Measurements from ENCODE around the gene MTNR1B. TPM values are rescaled to one million over a fixed set of nuclear protein-coding genes. Genes with fewer than 3 reads are reported as not detected.

The MTNR1B gene
- total and polyA plus RNA-seq, 10 of the 15 experiments (the other 5 are each of a cell fraction or from before 2014, with no cell fraction given), result not detected

DNA sequence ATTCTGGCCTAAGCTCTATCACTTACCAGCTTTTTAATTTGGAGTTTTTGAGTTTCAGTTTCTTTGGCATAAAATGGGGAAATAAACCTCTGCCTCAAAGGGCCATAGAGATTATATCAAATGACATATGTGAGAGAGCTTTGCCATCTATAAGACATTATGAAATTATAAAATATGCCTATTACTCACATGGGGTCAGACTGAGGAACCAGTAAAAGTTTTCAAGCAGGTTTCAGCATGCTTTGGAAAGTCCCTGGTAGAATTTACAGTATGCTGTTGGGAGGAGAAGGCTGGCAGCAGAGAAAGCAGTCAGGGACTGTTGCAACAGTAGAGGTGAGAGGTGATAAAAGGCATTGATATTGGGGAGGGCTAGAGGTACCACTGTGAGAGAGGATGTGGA, 13.6 kb upstream of the MTNR1B start:
- ChIA-PET POLR2A (no interaction called here), RAD21 (ENCODE audit: unreplicated experiment) (no interaction called here), SMC1A (ENCODE audit: uncharacterized antibody, unreplicated experiment) (interaction anchor here (0.7 to 2.2 kb wide), 2 partner anchors 14 to 72 kb away, joined by 3 to 6 read pairs; no protein-coding TSS in a partner anchor), CTCF (interaction anchor here (1.5 kb wide), 1 partner anchor 13 kb away, joined by 4 read pairs; no protein-coding TSS in a partner anchor)
- no peak overlapping the region for H2AFZ ChIP-seq (ENCODE audit: control insufficient read depth, low read depth, low read length)
- ATAC-seq (peak; percentile 92), FAIRE-seq (no peak), DNase-seq (ENCODE audit: low read depth, low spot score) (no peak)
- BruUV-seq (replicated peaks), result no TSS peak
- intact Hi-C loops (cut with micrococcal nuclease; ENCODE audit: unreplicated experiment) (no loop called here), in situ Hi-C loops (cut with MboI) (no loop called here)
- H3K9me3 ChIP-seq (replicated peaks; ENCODE audit: control insufficient read depth, insufficient read depth, low read length), result no peaks in the 10 kb centered on the region
- H3K79me2 ChIP-seq (ENCODE audit: control insufficient read depth, insufficient read depth, low read length), result no peaks in the 10 kb centered on the region
- H3K36me3 ChIP-seq (ENCODE audit: control insufficient read depth in 2 of 2, insufficient read depth in 2 of 2, low read length in 1 of 2), result no peaks in the 10 kb centered on the region
- H4K20me1 ChIP-seq (ENCODE audit: control insufficient read depth, insufficient read depth), result no peaks in the 10 kb centered on the region
- H3K4me2 ChIP-seq (ENCODE audit: control insufficient read depth, insufficient read depth), result peak overlapping the region; percentile 33; the same call in 1 of the 2 replicates
- TF ChIP-seq SPI1 (IDR thresholded peaks at IDR 0.05; ENCODE audit: borderline replicate concordance, insufficient read depth, low read depth, low read length) (no peak), FOXM1 (IDR thresholded peaks at IDR 0.05; ENCODE audit: low read depth, low read length) (no peak), SRF (IDR thresholded peaks at IDR 0.05; ENCODE audit: low read depth in 2 of 2, low read length in 2 of 2) (no peak), TARDBP (IDR thresholded peaks at IDR 0.05; ENCODE audit: borderline replicate concordance) (no peak), POLR2AphosphoS5 (IDR thresholded peaks at IDR 0.05; ENCODE audit: low read length) (no peak)
- no peak overlapping the region for H3K9ac ChIP-seq (ENCODE audit: control insufficient read depth, insufficient read depth, low read length)
- no peak overlapping the region for H3K27ac ChIP-seq (ENCODE audit: control insufficient read depth, insufficient read depth)
- no peaks in the 10 kb centered on the region for H3K27me3 ChIP-seq (replicated peaks in 1 of 2; ENCODE audit: control insufficient read depth in 2 of 2, insufficient read depth in 2 of 2, low read length in 1 of 2)
- H3K4me3 ChIP-seq, result no peak overlapping the region
- no peaks in the 10 kb centered on the region for H3K4me1 ChIP-seq (ENCODE audit: control insufficient read depth, insufficient read depth, low read length)

- Histone ChIP-seq H3K4me1 (ENCODE audit: control insufficient read depth, insufficient read depth, low read length) (no peaks in the 10 kb centered on the region), H3K4me2 (ENCODE audit: control insufficient read depth, insufficient read depth) (no peak overlapping the region), H3K4me3 (no peak overlapping the region), H3K9me3 (replicated peaks; ENCODE audit: control insufficient read depth, insufficient read depth, low read length) (no peaks in the 10 kb centered on the region), H3K9ac (ENCODE audit: control insufficient read depth, insufficient read depth, low read length) (no peak overlapping the region), H4K20me1 (ENCODE audit: control insufficient read depth, insufficient read depth) (no peaks in the 10 kb centered on the region), H2AFZ (ENCODE audit: control insufficient read depth, low read depth, low read length) (no peak overlapping the region), H3K79me2 (ENCODE audit: control insufficient read depth, insufficient read depth, low read length) (no peaks in the 10 kb centered on the region), H3K36me3 (ENCODE audit: control insufficient read depth in 2 of 2, insufficient read depth in 2 of 2, low read length in 1 of 2) (no peaks in the 10 kb centered on the region), H3K27me3 (replicated peaks in 1 of 2; ENCODE audit: control insufficient read depth in 2 of 2, insufficient read depth in 2 of 2, low read length in 1 of 2) (no peaks in the 10 kb centered on the region), H3K27ac (ENCODE audit: control insufficient read depth, insufficient read depth) (no peak overlapping the region)
- DNase-seq (ENCODE audit: low read depth, low spot score), result no peak
- BruUV-seq (replicated peaks), result no TSS peak
- ChIA-PET RAD21 (ENCODE audit: unreplicated experiment) (no interaction called here), CTCF (no interaction called here), POLR2A (no interaction called here), SMC1A (ENCODE audit: uncharacterized antibody, unreplicated experiment) (no interaction called here)
- in situ Hi-C loops (cut with MboI), result no loop called here
- FAIRE-seq, result no peak
- ATAC-seq, result no peak
- WGBS (ENCODE audit: insufficient coverage, insufficient replicate concordance, low lambda C conversion rate, missing lambda C conversion rate), result 0% methylated on average over 1 of the region's 1 CpG
- intact Hi-C loops (cut with micrococcal nuclease; ENCODE audit: unreplicated experiment), result no loop called here
- TF ChIP-seq, protein P1, sequence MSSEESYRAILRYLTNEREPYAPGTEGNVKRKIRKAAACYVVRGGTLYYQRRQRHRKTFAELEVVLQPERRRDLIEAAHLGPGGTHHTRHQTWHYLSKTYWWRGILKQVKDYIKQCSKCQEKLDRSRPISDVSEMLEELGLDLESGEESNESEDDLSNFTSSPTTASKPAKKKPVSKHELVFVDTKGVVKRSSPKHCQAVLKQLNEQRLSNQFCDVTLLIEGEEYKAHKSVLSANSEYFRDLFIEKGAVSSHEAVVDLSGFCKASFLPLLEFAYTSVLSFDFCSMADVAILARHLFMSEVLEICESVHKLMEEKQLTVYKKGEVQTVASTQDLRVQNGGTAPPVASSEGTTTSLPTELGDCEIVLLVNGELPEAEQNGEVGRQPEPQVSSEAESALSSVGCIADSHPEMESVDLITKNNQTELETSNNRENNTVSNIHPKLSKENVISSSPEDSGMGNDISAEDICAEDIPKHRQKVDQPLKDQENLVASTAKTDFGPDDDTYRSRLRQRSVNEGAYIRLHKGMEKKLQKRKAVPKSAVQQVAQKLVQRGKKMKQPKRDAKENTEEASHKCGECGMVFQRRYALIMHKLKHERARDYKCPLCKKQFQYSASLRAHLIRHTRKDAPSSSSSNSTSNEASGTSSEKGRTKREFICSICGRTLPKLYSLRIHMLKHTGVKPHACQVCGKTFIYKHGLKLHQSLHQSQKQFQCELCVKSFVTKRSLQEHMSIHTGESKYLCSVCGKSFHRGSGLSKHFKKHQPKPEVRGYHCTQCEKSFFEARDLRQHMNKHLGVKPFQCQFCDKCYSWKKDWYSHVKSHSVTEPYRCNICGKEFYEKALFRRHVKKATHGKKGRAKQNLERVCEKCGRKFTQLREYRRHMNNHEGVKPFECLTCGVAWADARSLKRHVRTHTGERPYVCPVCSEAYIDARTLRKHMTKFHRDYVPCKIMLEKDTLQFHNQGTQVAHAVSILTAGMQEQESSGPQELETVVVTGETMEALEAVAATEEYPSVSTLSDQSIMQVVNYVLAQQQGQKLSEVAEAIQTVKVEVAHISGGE (CRISPR knock-in tag; IDR thresholded peaks at IDR 0.05), result no peak
- TF ChIP-seq, protein P2, sequence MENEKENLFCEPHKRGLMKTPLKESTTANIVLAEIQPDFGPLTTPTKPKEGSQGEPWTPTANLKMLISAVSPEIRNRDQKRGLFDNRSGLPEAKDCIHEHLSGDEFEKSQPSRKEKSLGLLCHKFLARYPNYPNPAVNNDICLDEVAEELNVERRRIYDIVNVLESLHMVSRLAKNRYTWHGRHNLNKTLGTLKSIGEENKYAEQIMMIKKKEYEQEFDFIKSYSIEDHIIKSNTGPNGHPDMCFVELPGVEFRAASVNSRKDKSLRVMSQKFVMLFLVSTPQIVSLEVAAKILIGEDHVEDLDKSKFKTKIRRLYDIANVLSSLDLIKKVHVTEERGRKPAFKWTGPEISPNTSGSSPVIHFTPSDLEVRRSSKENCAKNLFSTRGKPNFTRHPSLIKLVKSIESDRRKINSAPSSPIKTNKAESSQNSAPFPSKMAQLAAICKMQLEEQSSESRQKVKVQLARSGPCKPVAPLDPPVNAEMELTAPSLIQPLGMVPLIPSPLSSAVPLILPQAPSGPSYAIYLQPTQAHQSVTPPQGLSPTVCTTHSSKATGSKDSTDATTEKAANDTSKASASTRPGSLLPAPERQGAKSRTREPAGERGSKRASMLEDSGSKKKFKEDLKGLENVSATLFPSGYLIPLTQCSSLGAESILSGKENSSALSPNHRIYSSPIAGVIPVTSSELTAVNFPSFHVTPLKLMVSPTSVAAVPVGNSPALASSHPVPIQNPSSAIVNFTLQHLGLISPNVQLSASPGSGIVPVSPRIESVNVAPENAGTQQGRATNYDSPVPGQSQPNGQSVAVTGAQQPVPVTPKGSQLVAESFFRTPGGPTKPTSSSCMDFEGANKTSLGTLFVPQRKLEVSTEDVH (IDR thresholded peaks at IDR 0.05; ENCODE audit: low read depth, partially characterized antibody), result no peak
These were observed 8.6 kb upstream of the MTNR1B start for GRCh38 chr11:92960886-92961285.
